Mesenchymal stem cell (in vitro differentiated cells and primary cell): ENCODE data around the gene KDM5B.

Experiments
- DNase-seq: peaks from one replicate; pipeline ENCODE4 v3.0.0-alpha.2; 2013
- H2AFZ ChIP-seq: one replicate; pipeline ENCODE4 v1.6.1; 2013; ENCODE audit warnings: low read depth, mild to moderate bottlenecking, control low read depth, inconsistent platforms, low read length, moderate library complexity
- H2AK5ac ChIP-seq: 2 replicates; pipeline ENCODE4 v1.6.1; 2013; ENCODE audit warnings: low read length, moderate library complexity, mild to moderate bottlenecking, inconsistent platforms; ENCODE audit not compliant: severe bottlenecking
- H2BK120ac ChIP-seq: one replicate; pipeline ENCODE4 v1.6.1; 2013; ENCODE audit warnings: low read depth, mild to moderate bottlenecking, inconsistent platforms, low read length, moderate library complexity
- H2BK12ac ChIP-seq, 2 experiments: one replicate each; pipeline ENCODE4 v1.6.1; 2013; ENCODE audit warnings: inconsistent platforms in 2 of 2, low read length in 2 of 2, mild to moderate bottlenecking in 2 of 2, moderate library complexity in 2 of 2, control low read depth in 1 of 2
- H2BK15ac ChIP-seq: one replicate; pipeline ENCODE4 v1.6.1; 2013; ENCODE audit warnings: mild to moderate bottlenecking, low read depth, inconsistent platforms; ENCODE audit not compliant: poor library complexity, severe bottlenecking
- H2BK5ac ChIP-seq: 2 replicates; pipeline ENCODE4 v1.6.1; 2013; ENCODE audit warnings: low read depth, mild to moderate bottlenecking, low read length, control low read depth, inconsistent platforms; ENCODE audit not compliant: poor library complexity, severe bottlenecking
- H3K14ac ChIP-seq, 2 experiments: one replicate each; pipeline ENCODE4 v1.6.1; 2013; ENCODE audit warnings: inconsistent platforms in 2 of 2, low read length in 2 of 2, control low read depth in 1 of 2, mild to moderate bottlenecking in 1 of 2, moderate library complexity in 1 of 2
- H3K18ac ChIP-seq, 2 experiments: one replicate each; pipeline ENCODE4 v1.6.1; 2013; ENCODE audit warnings: inconsistent platforms in 2 of 2, low read length in 2 of 2, control low read depth in 1 of 2, low read depth in 1 of 2, mild to moderate bottlenecking in 1 of 2
- H3K23ac ChIP-seq, 2 experiments: one replicate each; pipeline ENCODE4 v1.6.1; 2013; ENCODE audit warnings: inconsistent platforms in 2 of 2, low read length in 2 of 2, mild to moderate bottlenecking in 2 of 2, moderate library complexity in 2 of 2, control low read depth in 1 of 2
- H3K27ac ChIP-seq: 2 replicates; pipeline ENCODE4 v1.5.1; 2013; ENCODE audit warnings: mild to moderate bottlenecking, moderate library complexity, low read length, control low read depth, inconsistent platforms; ENCODE audit not compliant: poor library complexity, severe bottlenecking
- H3K27me3 ChIP-seq, 2 experiments: 2 replicates each; pipeline versions ENCODE4 v1.6.1 to v1.7.0; 2013; ENCODE audit warnings: low read length in 2 of 2, mild to moderate bottlenecking in 2 of 2, moderate library complexity in 2 of 2, control low read depth in 1 of 2, inconsistent platforms in 1 of 2; ENCODE audit not compliant: control insufficient read depth in 1 of 2, insufficient read depth in 1 of 2
- H3K36me3 ChIP-seq, 2 experiments: 2 replicates each; pipeline versions ENCODE4 v1.6.1 to v1.7.0; 2013; ENCODE audit warnings: low read length in 2 of 2, control low read depth in 1 of 2, inconsistent platforms in 1 of 2, low read depth in 1 of 2, mild to moderate bottlenecking in 1 of 2; ENCODE audit not compliant: insufficient read depth in 2 of 2, control insufficient read depth in 1 of 2
- H3K4ac ChIP-seq, 2 experiments: one replicate each; pipeline ENCODE4 v1.6.1; 2013; ENCODE audit warnings: inconsistent platforms in 2 of 2, low read length in 2 of 2, mild to moderate bottlenecking in 2 of 2, moderate library complexity in 2 of 2, control low read depth in 1 of 2, low read depth in 1 of 2
- H3K4me1 ChIP-seq: 2 replicates; pipeline ENCODE4 v1.6.1; 2013; ENCODE audit warnings: low read depth, low read length, control low read depth; ENCODE audit not compliant: control insufficient read depth, insufficient read depth
- H3K4me2 ChIP-seq: 2 replicates; pipeline ENCODE4 v1.6.1; 2013; ENCODE audit warnings: low read length, mild to moderate bottlenecking, inconsistent platforms; ENCODE audit not compliant: poor library complexity, severe bottlenecking
- H3K4me3 ChIP-seq, 2 experiments: 2 replicates each; pipeline versions ENCODE4 v1.5.1 to v1.7.0; 2013; ENCODE audit warnings: low read length in 2 of 2, mild to moderate bottlenecking in 2 of 2, control low read depth in 1 of 2, low read depth in 1 of 2; ENCODE audit not compliant: insufficient read depth in 1 of 2
- H3K79me1 ChIP-seq: replicated peaks from 2 replicates; pipeline ENCODE4 v1.6.1; 2013; ENCODE audit warnings: mild to moderate bottlenecking, control low read depth, low read length, inconsistent platforms; ENCODE audit not compliant: poor library complexity, severe bottlenecking
- H3K9ac ChIP-seq: 2 replicates; pipeline ENCODE4 v1.7.0; 2013; ENCODE audit warnings: mild to moderate bottlenecking, low read length, moderate library complexity
- H3K9me3 ChIP-seq: 2 replicates; pipeline ENCODE4 v1.7.0; 2013; ENCODE audit warnings: mild to moderate bottlenecking, low read length; ENCODE audit not compliant: control insufficient read depth
- H4K8ac ChIP-seq: one replicate; pipeline ENCODE4 v1.6.1; 2013; ENCODE audit warnings: inconsistent platforms, mild to moderate bottlenecking, low read length, moderate library complexity
- H4K91ac ChIP-seq: one replicate; pipeline ENCODE4 v1.6.1; 2013; ENCODE audit warnings: mild to moderate bottlenecking, low read length, inconsistent platforms
- WGBS: methylation state at CpG from one replicate; pipeline ENCODE4 v1.1.7; 2013; ENCODE audit warnings: mixed read lengths; 5-methylcytosine and 5-hydroxymethylcytosine counted together

Gene KDM5B

DNA sequence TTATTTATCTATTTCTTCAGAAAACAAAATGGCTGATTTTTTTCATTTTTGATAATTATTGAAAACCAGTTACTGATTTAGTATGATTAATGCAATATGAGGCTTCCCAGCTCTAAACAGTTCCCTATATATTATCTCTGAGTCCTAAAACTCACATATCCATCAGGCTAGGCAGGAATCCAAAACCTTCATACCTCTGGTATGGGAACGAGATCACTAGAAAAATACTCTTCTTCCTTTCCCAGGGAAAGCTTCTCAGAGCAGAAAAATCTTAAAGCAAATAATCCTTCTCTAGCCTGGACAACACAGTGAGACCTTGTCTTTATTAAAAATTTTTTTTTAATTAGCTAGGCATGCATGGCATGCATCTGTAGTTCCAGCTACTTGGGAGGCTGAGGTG is 42.5 kb downstream of the KDM5B start:
- H3K27me3 ChIP-seq = no peaks in the 10 kb centered on the region
- no peak overlapping the region for H4K8ac ChIP-seq
- no peak overlapping the region for H3K4me3 ChIP-seq
- no peak overlapping the region for H3K9ac ChIP-seq
- no peak overlapping the region for H3K18ac ChIP-seq
- no peak overlapping the region for H3K23ac ChIP-seq
- peaks cover 29 to 91% of the 10 kb centered on the region in 2 experiments for H3K36me3 ChIP-seq
- no peak overlapping the region for H2BK5ac ChIP-seq
- no peak overlapping the region for H2AFZ ChIP-seq
- no peak overlapping the region for H3K14ac ChIP-seq
- H3K4ac ChIP-seq = no peak overlapping the region
- H2AK5ac ChIP-seq = no peak overlapping the region
- no peak overlapping the region for H2BK15ac ChIP-seq
- no peaks in the 10 kb centered on the region for H3K9me3 ChIP-seq
- H4K91ac ChIP-seq = no peak overlapping the region
- WGBS = 96% methylated on average over 1 of the region's 1 CpG
- no peak overlapping the region for H3K4me2 ChIP-seq
- no peak for DNase-seq
- no peak overlapping the region for H2BK12ac ChIP-seq
- no peaks in the 10 kb centered on the region for H3K4me1 ChIP-seq
- H3K79me1 ChIP-seq = peaks cover 19% of the 10 kb centered on the region
- H2BK120ac ChIP-seq = no peak overlapping the region
- H3K27ac ChIP-seq = no peak overlapping the region

DNA sequence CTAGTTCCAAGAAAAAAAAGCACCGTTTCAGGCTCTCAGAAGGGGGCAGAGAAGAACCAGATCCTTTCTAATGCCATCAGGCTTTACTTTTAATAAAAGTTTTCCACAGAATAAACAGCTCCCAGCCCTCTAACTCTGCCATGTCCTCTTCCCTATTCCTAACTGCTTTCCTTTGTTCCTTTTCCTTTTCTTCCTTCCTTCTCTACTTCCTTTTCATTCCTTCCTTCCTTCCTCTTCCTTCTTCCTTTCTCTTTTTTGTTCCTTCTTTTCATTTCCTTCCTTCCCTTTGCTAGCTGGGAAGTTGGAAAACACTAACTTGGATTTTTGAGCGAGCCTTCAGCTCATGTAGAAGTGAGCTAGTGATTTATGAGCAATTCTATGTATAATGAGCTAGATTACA is 46.2 kb downstream of the KDM5B start:
- Histone ChIP-seq H4K8ac (no peak overlapping the region), H3K9me3 (no peaks in the 10 kb centered on the region), H3K14ac (no peak overlapping the region), H2AK5ac (no peak overlapping the region), H2AFZ (no peak overlapping the region), H3K4me1 (no peaks in the 10 kb centered on the region), H2BK120ac (no peak overlapping the region), H3K36me3 (peaks cover 32 to 99% of the 10 kb centered on the region in 2 experiments), H3K9ac (no peak overlapping the region), H3K27me3 (no peaks in the 10 kb centered on the region), H3K4me3 (no peak overlapping the region), H4K91ac (no peak overlapping the region), H2BK5ac (no peak overlapping the region), H3K4ac (no peak overlapping the region), H2BK12ac (no peak overlapping the region), H2BK15ac (no peak overlapping the region), H3K4me2 (no peak overlapping the region), H3K23ac (no peak overlapping the region), H3K27ac (no peak overlapping the region), H3K18ac (no peak overlapping the region), H3K79me1 (peaks cover 24% of the 10 kb centered on the region)
- 100% methylated on average over 1 of the region's 2 CpGs for WGBS
- DNase-seq = no peak

DNA sequence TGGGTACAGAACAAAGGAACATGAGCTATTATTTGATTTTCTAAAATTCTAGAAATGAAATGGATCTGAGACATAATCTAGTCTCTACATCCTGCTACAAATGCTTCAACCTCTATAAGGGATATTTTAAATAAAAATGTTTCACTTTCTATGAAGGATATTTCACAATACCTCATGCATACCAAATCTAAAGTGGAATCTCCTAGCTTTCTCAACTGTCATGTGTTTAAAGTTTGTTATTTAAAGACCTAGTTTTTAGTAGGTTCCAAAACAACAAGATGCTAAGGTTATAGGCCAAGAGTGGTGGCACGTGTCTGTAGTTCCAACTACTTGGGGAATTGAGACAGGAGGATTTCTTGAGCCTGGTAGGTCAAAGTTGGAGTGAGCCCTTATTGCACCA is 47.6 kb downstream of the KDM5B start:
- Histone ChIP-seq H3K14ac (no peak overlapping the region), H2BK120ac (no peak overlapping the region), H3K9ac (no peak overlapping the region)

GRCh38 chr1:202756391-202756790 is 51.8 kb downstream of the KDM5B start:
- no peak overlapping the region for H3K4me3 ChIP-seq
- peaks cover 27 to 98% of the 10 kb centered on the region in 2 experiments for H3K36me3 ChIP-seq
- no peak overlapping the region for H3K14ac ChIP-seq
- no peak overlapping the region for H3K9ac ChIP-seq
- H3K4me1 ChIP-seq = no peaks in the 10 kb centered on the region
- H4K91ac ChIP-seq = no peak overlapping the region
- no peak overlapping the region for H3K4me2 ChIP-seq
- no peak overlapping the region for H3K4ac ChIP-seq
- H3K27me3 ChIP-seq = no peaks in the 10 kb centered on the region
- H3K9me3 ChIP-seq = no peaks in the 10 kb centered on the region
- no peak overlapping the region for H2BK120ac ChIP-seq
- no peak overlapping the region for H3K23ac ChIP-seq
- H3K27ac ChIP-seq = no peak overlapping the region
- no peak overlapping the region for H2AFZ ChIP-seq
- H2BK15ac ChIP-seq = no peak overlapping the region
- no peak overlapping the region for H3K18ac ChIP-seq
- WGBS = 93% methylated on average over 2 of the region's 2 CpGs
- no peak overlapping the region for H2AK5ac ChIP-seq
- H2BK12ac ChIP-seq = no peak overlapping the region
- no peak for DNase-seq
- H2BK5ac ChIP-seq = no peak overlapping the region
- H4K8ac ChIP-seq = no peak overlapping the region
- peaks cover 22% of the 10 kb centered on the region for H3K79me1 ChIP-seq

More for the DNA sequence above, 47.6 kb downstream of the KDM5B start:
- no peak overlapping the region for H2AK5ac ChIP-seq
- no peaks in the 10 kb centered on the region for H3K4me1 ChIP-seq
- no peak overlapping the region for H2BK5ac ChIP-seq
- peaks cover 26 to 100% of the 10 kb centered on the region in 2 experiments for H3K36me3 ChIP-seq
- no peaks in the 10 kb centered on the region for H3K9me3 ChIP-seq
- no peak overlapping the region for H3K4me2 ChIP-seq
- H3K27me3 ChIP-seq = no peaks in the 10 kb centered on the region
- H2BK12ac ChIP-seq = no peak overlapping the region
- DNase-seq = peak; percentile 42
- no peak overlapping the region for H3K23ac ChIP-seq
- no peak overlapping the region for H2AFZ ChIP-seq
- H3K4ac ChIP-seq = no peak overlapping the region
- H3K18ac ChIP-seq = no peak overlapping the region
- H4K8ac ChIP-seq = no peak overlapping the region
- H3K27ac ChIP-seq = no peak overlapping the region
- H3K4me3 ChIP-seq = no peak overlapping the region
- WGBS = 91% methylated on average over 1 of the region's 1 CpG
- no peak overlapping the region for H4K91ac ChIP-seq
- H2BK15ac ChIP-seq = no peak overlapping the region
- peaks cover 25% of the 10 kb centered on the region for H3K79me1 ChIP-seq
